HG03064 (cell line): Measurements from ENCODE around the gene ACTN1.
"Not testable (repeated sequence)": the region's sequence is repeated elsewhere in the genome, so short reads cannot be mapped to it uniquely, and the experiment has no call there.

Experiments
- ATAC-seq: cut with Tn5 transposase; IDR thresholded peaks from one replicate; pipeline ENCODE4 v1.9.1; 2021; ENCODE audit warnings: low read depth; ENCODE audit not compliant: unreplicated experiment

The ACTN1 gene

DNA sequence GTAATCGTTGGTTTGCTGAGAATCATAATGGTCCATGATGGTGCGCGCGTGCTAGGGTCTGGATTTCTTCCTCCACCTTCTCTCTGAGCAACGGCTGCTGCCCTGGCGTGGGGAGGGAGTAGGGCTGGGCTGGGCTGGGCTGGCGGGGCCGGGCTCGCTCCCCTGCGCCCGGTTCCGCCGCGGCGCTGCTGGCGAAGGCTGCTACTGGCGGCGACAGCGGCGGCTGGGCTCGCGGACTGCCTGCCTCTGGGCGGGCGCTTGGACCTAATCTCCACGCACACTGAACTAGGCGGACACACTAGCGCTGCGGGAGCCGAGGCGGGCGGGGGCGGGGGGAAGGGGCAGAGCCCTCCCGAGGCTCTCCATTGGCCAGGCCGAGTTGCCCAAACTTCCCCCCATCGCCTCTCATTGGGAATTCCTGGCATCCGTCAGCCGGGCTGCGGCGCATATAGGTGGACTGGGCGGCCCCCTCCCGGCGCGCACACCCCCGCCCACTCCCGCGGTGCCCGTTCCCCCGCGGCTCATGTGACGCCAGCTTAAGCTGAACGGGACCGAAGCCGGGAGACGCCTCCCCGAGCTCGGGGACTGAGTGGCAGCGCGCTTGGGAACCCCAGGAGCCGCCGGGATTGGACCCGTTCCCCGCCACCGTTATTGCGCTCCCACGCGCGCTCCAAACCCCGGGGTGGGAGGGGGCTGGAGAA is at the start of gene ACTN1:
Gene ACTN1 (minus strand): TSS at position 282 of the 701 bp plus-strand sequence. CDS start 246 bp downstream, at position 36.
- no peak for ATAC-seq

DNA sequence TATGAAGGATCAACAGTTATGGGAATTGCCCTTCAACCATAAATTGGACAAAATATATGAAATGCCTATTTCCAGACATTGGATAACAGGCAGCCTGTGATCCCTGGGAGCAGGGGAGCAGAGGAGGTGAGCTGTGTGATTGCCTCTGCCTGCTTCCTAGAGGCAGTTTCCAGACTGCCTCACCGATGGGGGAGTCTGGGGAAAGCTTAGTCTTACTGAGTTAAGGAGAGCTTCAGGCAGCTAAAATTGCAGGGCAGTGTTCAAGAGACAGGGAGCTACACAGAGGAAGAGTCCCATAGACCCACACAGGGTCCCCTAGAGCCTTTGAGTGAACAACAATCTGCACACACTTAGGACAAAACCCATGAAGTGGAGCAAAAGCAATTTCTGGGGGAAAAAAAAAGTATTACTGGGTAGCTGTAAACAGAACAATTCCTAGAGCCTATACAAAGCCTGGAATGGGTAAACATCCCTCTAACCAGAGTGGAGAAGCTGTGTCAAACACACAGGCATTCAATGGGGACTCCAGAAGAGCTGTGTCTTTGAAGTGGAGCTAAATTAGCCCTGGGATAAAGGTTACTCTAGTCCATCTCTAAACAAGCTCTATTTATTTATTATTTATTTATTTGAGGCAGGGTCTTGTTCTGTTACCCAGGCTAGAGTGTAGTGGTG is 48.3 kb upstream of the ACTN1 start:
- ATAC-seq = no peak

DNA sequence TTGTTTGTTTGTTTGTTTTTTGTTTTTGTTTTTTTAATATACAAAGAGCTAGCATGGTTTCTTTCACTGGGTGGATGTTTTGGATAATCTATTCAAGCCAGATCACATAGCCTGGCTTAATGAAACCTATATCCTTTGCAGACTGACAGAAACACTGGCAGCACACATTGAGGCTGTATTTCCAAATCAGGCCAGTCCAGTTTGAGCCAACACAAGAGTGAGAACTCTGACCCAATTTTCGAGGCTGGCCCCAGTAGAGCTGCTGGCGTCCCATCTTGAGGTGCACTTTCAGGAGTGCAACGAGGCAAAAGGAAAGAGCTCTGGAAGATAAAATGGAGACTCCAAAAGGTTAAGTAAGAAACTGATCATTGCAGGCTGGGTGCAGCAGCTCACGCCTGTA is 43.9 kb upstream of the ACTN1 start:
- ATAC-seq = no peak

DNA sequence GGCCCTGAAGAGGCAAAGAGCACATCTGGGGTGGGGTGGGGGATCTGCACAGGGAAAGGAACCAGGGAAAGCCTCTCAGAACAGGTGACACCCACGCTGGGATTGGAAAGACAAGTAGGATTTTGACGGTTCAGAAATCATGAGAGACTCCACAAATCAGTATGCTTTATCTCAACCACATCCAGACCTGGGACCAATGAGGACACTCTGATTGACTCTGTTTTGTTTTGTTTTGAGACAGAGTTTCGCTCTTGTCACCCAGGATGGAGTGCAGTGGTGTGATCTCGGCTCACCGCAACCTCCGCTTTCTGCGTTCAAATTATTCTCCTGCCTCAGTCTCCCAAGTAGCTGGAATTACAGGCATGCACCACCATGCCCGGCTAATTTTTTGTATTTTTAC is 43.0 kb upstream of the ACTN1 start:
- not testable (repeated sequence) for ATAC-seq

DNA sequence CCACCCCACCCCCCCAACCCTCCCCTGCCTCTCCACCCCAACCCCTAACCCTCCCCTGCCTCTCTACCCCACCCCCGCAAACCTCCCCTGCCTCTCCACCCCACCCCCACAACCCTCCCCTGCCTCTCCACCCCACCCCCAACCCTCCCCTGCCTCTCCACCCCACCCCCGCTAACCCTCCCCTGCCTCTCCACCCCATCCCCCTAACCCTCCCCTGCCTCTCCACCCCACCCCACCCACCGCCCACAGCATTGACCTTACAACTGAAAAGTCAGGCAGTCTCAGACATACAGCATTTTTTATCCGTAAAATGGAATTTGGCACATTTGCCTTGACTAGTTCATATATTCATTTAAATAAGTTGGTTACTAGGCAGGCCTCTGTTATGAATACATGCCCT is 38.6 kb upstream of the ACTN1 start:
- no peak for ATAC-seq

DNA sequence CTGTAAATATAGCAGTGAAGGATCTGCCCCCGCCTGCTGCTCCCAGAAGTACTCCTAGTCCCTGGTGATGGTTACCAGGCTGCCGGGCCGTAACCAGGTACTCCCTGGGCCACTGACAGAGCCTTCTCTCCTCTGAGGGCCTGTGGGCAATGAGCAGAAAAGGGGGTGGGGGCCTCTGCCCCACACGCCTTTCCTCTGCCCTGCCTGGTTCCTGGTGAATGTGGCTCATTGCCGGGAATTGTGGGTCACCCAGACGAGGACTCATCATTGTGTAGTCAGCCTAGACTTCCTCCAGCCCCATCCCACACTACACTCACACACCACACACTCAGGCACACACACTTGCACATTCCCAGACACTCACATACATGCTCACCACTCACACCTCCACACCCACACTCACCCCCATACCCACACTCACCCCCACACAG is 35.7 kb upstream of the ACTN1 start:
- ATAC-seq = no peak

DNA sequence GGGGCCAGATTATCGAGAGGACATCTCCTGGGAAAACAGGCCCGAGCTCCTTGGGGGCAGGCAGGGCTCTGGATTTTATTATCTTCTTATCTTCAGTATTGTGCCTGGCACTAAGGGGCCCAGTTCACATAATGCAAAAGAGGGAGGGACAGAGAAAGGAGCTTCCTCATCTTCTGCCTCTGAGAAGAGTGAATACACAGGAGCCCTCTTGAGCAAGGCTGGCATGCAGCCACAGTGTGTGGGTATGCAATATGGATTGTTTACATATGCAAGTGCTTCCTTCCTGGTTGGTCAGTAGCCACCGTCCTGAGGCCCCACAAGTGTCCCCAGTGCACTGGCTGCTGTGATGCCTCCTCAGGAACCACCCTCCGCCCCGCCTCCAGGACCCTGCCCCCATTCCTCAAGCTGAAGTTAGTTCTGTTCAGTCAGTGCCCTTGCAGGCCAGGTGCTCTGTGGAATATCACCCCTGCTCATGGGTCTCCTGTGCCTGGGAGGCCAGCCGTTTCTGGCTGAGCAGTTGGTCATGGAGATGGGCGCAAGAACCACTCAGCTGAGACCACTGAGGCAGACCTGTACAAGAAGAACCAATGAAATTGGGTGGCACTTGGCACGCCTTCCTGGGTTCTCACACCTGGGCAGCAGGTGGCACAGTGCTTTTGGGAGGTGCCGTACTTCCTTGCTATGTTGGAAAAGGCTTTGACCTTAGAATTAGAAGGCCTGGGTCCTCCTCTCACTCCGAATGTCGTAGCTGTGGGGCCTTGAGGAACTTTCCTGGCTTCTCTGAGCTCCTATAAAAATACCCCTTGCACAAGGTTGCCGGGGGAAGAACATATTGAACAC is 35.1 kb upstream of the ACTN1 start:
- ATAC-seq = no peak

DNA sequence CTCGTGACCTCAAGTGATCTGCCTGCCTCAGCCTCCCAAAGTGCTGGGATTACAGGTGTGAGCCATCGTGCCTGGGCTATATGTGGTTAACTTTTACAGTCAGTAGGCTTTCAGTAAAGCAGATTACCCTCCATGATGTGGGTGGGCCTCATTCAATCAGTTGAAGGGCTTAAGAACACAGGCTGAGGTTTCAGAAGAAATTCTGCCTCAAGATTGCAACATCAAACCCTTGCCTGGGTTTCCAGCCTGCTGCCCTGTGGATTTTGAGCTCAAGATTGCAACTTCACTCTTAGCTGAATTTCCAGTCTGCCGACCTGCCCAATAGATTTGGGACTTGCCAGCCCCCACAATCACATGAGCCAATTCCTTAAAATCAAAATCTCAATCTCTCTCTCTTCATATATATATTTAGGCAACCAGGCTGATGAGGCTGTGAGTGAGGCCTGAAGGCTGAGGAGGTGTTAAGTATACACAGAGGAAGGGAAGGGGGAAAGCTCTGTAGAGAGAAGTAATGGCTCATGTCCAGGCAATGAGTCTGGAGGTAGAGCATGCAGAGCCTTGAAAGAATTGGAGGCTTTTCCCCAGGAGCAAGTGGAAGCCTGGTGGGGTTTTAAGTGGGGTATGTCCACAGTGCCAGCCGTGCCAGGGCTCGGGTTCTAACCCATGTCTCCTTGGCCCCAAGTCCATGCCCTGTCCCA is 33.3 kb upstream of the ACTN1 start:
- no peak for ATAC-seq

DNA sequence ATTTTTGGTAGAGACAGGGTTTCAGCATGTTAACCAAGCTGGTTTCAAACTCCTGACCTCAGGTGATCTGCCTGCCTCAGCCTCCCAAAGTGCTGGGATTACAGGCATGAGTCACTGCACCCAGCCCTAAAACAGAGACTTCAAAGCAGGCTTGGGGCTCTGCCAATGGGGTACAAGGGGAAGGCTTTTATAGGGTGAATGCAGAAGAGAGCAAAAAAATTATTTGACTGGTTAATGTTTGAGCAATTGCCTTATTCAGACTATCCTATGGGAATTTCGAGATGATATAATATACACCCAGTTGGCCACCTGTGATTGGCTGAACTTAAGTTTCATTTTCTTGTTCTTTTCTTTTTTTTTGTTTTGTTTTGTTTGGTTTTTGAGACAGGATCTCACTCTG is 31.5 kb upstream of the ACTN1 start:
- ATAC-seq = no peak

DNA sequence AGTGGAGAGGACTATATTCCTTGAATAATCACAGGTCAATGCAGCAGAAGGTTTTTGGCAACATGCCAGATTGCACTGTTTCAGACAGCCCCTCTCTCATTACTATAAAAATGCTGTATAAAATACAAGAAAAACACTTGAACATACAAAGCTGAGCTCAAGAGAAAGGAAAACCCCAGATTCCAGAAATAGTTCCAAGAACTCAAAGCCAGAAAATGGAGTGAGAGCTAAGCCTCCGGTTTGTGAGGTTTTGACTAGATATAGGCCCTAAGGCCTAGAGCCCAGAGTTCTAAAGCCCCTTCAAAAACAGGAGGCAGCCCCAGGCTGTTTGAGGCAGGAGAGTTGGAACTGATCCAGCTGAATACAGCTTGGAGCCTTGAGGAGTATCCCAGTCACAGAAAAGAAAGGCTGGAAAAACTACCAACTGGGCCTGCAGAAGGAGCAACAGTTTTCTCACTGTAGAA is 29.4 kb upstream of the ACTN1 start:
- no peak for ATAC-seq

DNA sequence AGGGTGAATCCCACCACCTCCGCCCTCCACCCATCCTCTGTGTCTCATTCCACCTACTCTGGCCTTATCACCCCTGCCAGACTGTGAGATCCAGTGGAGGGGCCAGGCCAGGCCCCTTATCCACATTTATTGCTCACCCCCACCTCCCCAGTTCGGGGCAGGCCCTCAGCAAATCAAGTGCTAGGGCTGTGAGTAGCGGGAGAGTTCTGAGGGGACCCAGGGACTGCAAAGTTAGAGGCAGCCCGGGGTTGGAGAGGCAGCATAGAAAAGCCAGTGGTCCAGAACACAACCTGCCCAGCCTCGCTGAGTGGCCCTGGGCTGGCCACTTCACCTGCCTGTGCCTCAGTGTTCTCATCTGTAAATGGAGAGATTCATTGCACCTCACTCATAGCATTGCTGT is 27.2 kb upstream of the ACTN1 start:
- ATAC-seq = no peak

DNA sequence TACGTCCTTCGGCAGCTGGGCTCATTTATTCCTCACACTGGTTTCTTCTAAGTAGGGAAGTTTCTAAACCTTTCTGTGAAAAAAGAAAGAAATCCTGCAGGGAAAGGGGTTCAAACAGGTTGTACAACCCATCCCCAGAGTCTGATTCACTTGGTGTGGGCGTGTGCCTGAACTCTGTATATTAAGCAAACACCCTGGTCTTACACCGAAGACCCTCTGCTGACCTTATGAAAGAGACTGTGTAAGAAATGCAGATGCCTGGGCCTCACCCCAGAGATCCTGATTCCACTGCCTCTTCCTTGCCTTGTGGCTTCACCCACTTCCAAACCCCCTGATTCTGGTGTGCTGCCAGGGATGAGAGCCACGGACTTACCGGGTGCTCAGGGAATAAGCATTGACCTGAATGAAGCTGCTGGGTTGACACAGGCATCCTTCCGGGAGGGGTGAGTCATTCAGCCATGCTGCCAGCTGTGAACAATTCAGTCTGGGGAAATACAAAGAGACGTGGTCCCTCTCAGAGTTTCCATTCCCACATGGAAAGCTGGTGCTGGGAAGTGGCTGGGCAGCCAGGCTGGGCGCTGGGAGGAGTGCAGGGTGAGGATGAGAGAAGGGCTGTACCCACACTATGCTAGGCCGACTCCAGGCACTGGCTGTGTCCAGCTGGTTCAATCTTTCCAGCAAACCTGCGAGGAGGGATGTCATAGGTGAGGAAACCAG is 26.5 kb upstream of the ACTN1 start:
- no peak for ATAC-seq

DNA sequence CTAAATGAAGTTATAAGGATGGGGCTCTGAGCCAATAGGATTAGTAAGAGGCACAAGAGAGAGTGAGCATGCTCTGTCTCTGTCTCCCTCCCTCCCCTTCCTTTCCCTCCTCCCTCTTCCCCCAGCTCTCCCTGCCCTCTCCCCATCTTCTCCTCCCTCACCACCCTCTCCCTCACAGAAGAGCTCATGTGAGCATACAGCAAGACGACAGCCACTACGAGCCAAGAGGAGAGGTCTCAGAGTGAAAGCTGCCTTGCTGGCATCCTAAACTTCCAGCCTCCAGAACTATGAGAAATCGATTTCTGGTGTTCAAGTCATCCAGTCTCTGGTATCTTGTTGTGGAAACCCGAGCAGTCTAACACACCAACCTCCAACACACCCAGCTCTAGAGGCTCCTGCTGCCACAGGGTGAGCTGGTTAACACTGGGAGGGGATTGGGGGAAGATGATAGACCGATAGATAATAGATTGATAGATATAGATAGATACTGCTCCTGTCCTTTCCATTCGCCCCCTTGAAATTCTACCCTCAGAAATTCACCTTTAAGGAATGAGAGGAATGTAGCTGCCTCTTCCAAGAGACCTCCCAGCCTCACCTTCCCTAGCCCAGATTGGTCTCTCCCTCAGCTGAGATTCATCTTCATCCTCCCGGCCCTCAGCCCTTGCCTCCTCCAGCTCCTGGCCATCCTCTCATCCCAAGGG is 25.8 kb upstream of the ACTN1 start:
- no peak for ATAC-seq

DNA sequence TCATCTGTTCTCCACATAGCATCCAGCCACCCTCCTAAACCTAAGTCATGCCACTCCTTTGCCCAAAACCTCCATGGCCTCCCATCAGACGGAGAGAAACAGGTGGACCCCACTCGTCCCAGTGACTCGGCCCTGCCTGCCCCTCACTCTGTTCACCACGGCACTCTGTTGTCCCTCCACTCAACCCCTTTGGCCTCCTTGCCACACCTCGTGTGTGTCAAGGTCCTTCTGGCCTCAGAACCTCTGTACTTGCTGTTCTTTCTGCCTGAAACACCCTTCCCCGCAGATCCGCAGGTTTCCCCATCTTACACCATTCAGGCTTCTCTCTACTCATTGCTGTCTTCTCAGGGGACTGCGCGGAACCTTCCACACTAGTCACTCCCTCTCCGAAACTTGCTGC is 24.5 kb upstream of the ACTN1 start:
- ATAC-seq = no peak

DNA sequence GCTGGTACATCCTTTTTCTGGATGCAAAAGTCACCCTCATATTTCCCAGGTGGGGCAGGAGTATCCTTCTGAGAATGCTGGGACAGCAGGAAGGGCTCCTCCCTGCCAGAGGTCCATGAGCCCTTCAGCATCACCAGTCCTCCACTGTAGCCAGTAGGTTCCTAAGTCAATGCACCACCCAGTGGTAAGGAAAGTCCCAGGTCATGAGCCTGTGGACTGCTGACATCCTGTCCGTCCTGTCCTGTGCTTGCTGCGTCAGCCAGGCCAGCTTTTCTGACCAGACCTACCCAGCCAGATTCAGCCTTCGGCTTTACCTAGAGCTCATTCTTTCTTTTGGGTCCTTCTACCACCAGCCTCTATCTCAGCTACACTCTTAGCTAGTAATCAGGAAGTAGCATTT is 23.0 kb upstream of the ACTN1 start:
- no peak for ATAC-seq

DNA sequence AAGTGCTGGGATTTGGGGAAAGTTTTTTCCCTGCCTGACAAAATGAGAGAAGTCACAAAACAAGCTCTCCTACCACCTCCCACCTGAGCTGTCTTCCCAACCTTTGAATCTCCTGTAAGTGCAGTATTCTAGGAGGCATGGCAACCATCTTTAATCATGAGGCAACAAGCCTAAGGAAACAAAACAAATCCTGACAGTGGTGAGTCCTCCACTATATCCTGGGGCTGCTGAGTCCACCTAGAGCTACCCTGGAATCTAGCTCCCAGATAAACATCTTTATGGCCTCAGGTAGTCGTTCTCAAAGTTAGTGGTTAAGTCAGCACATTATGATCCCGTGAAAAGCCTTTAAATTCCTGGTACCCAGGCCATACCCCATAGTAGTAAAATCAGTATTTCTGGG is 22.3 kb upstream of the ACTN1 start:
- no peak for ATAC-seq

DNA sequence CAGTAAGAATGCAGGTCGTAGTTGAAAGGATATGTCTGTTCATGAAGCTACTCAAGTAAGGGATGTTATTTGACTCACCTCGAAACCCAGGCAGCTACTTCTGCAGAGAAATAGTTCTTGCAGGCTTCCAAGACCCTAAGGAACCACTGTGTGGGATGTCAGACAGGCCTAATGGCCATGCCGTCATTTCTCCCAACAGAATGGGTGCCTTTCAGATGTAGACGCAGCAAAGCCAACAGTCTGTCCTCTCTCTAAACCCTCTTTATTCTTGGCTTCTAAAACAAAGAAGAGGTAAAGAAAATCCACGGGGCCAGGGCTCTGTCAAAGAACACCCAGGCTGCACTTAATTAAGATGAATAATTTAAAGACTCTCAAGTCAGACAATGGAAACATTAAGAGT is 19.0 kb upstream of the ACTN1 start:
- no peak for ATAC-seq

DNA sequence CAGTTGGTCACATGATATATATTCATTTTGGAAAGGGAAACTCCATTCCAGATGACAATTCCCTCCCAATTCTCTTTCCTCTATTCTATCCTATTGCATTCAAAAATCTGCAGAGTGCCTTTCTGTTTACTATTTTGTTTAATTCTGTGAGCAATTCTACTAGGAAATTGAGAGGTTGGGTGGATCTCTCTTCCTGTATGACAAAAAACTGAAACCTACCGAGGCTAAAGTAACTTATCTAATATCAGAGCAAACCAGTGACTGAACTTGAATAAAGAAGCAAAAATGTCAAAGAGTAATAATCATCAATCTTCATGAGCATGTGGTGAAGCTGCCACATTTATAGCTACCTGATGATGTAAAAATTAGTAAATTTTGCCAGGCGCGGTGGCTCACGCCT is 16.6 kb upstream of the ACTN1 start:
- ATAC-seq = no peak

DNA sequence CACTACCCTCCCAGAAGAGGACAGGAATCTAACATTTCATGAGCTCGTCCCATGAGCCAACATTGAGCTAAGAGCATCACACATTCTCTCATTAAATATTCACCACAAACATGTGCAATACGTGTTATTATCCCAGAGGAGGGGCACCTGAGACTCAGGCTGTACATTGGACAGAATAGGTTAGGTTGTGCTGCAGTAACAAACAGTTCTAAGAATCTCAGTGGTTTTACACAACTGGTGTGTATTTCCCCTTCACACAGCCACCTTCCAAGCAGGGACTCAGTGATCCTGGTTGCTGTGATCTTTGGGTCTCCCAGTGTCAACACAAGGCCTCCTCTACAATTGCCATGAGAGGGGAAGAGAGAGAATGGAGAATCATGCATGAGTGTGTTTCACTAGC is 15.0 kb upstream of the ACTN1 start:
- no peak for ATAC-seq

DNA sequence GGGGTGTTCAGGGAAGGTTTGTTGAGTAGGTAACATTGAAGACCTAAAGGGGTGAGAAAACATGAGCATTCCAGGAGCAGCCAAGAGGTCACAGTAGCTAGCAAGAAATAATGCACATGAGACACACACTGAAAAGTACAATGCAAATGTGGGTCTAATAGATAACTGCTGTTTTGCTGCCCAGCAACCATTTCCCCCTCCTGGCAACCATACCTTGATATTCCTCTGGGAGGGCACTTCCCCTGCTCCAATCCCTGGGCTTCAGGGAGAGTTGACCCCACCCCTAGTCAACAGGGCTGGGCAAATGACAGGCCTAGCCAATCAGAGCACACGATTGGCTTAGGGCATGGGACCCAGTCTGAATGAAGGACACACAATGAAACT is 8.5 kb upstream of the ACTN1 start:
- no peak for ATAC-seq
